BJ (cell line): ENCODE measurements around the gene CDH8. TPM values are rescaled to one million over a fixed set of nuclear protein-coding genes. Genes with fewer than 3 reads are reported as not detected.

Experiments
- CTCF ChIA-PET: fragments of 350-600 bp; formaldehyde crosslinking; extraction: SDS; loops from one replicate; lab custom pipeline; 2021; ENCODE audit warnings: antibody characterized with exemption, inconsistent platforms; lab: Yijun Ruan, JAX
- POLR2A ChIA-PET: fragments of 300-600 bp; sonication (Branson Sonifier 250); formaldehyde crosslinking; extraction: SDS; loops from one replicate; lab custom pipeline; 2021; ENCODE audit warnings: antibody characterized with exemption; lab: Charles Lee
- DNase-seq: peaks from one replicate; pipeline ENCODE4 v3.0.0-alpha.2; 2011; ENCODE audit warnings: low read depth
- H3K27me3 ChIP-seq: 2 replicates; pipeline ENCODE4 v1.6.0; 2011; ENCODE audit warnings: low read length; ENCODE audit not compliant: control insufficient read depth, insufficient read depth
- H3K36me3 ChIP-seq: 2 replicates; pipeline ENCODE4 v1.5.1; 2011; ENCODE audit warnings: low read length; ENCODE audit not compliant: control insufficient read depth, insufficient read depth
- H3K4me3 ChIP-seq: 2 replicates; pipeline ENCODE4 v1.5.1; 2011; ENCODE audit warnings: low read depth, mild to moderate bottlenecking, control low read depth, low read length
- CTCF ChIP-seq: IDR thresholded peaks from 2 replicates; pipeline ENCODE4 v1.5.1; 2011; ENCODE audit warnings: low read depth, mild to moderate bottlenecking, control low read depth, inconsistent platforms, low read length, moderate library complexity; ENCODE audit not compliant: insufficient read depth
- polyA plus RNA-seq: library from polyadenylated mRNA; depleted of rRNA; stranded (reverse); fragments of >200 nt; gene quantifications from 2 replicates; pipeline ENCODE4 v1.2.3, GENCODE V29; 2011

CDH8 gene
- polyA plus RNA-seq, 1 experiment, result 0.13 TPM

DNA sequence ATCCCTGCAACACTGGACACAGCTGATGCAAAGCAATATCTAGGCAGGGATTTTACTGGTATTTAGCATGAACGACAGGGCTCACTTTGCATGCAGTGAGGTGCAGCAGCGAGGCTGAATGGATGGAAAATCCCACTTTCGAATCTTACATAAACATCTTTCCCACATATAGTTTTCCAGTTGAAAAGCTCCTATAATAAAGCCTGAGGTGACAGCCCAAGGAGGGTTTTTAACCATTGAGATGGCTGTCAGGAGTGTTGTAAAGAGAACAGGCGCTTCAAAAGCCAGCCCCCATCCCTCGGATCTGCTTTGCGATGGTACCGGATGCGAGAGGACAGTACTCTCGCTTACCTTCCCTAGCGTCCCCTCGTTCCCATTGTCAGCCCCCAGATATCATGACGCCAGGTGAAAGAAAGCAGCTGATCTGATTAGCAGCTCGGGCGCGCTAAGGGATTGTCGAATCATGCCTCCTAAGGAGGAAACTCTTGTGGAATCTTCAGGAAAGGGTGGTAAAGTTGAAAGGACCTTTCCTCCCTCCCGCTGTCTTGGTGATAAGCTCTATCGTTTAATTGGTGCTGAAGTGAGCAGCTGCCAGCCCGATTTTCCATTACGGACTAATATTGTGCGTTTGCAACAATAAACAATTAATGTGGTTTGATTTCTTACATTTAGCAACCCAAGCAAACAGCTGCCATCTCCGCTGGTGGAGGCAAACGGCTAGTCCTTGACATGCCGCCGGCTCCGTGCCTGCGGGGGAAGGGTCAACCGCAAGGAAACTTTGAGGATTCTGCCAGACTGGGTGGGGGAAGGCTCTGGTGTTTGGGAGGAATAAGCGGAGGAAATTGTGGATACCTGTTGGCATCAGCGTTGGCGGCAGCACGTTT, 1.8 kb downstream of the CDH8 start:
- Histone ChIP-seq H3K27me3 (0 out of 2 replicates have a peak, but pooled peaks cover 1% of the 10 kb centered on the region), H3K4me3 (no peak overlapping the region), H3K36me3 (no peaks in the 10 kb centered on the region)
- no peak for TF ChIP-seq CTCF
- POLR2A ChIA-PET, result no interaction called here
- DNase-seq, result no peak
- CTCF ChIA-PET, result interaction anchor here (0.7 kb wide), 1 partner anchor 40 kb away, joined by 3 read pairs; no protein-coding TSS in a partner anchor

DNA sequence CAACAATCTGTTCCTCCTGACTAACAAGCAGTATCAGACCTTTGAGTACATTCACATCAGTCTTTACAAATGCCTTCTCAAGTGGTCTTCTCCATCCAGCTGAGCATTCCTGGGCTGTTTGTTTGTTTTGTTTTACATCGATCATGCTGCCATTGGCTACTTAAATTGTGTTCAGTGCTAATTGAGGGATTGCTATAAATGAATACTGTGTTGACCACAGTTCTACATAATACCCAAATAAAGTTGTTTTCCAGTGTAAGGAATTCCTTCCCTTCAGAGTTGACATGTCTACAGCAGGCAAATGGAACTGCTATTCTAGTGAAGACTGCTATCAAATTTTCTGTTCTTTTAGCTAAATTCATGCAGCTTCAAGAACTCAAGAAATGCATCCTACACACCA, 3.2 kb downstream of the CDH8 start:
- no peak for TF ChIP-seq CTCF
- Histone ChIP-seq H3K4me3 (no peak overlapping the region), H3K27me3 (0 out of 2 replicates have a peak, but pooled peaks cover 1% of the 10 kb centered on the region), H3K36me3 (no peaks in the 10 kb centered on the region)
- no peak for DNase-seq
- CTCF ChIA-PET, result no interaction called here
- POLR2A ChIA-PET, result no interaction called here

DNA sequence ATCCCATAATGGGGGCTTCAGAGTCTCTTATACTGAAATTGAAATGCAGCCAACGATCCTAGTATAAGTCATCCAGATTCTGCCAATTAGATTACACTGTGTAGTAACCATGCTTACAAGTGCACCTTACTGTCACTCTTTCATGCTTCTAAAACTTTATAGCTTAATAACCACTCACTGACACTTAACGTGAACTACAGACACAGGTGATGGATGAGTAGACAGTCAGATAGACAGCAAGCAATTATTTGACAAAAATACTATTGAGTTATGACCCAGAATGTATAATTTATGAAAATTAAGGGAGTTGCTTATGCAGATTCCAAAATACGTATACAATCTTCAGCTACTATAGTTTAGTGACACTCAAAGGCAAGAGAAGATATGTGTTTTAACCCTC, 6.3 kb downstream of the CDH8 start:
- Histone ChIP-seq H3K27me3 (no peaks in the 10 kb centered on the region), H3K36me3 (no peaks in the 10 kb centered on the region), H3K4me3 (no peak overlapping the region)
- ChIA-PET CTCF (no interaction called here), POLR2A (no interaction called here)
- no peak for DNase-seq
- TF ChIP-seq CTCF, result no peak

DNA sequence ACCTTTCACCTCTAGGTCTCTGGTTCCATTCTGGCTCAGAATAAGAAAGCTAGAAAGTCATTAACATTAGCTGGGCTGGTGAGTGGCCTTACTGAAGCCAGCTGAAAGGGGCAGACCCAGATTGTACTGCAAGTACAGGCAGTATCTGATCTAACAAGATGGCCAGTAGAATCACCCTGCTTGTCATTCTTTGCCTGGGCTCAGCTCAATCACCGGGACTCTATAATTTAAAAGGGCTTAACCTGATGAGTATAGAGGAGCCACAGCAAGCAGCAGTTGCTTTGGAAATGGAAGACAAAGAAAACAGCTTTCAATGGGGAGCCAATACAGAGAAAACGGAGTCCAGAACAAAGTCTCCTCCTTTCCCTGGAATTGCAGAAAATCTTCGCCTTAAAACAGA, 13.6 kb downstream of the CDH8 start:
- DNase-seq, result no peak
- ChIA-PET POLR2A (no interaction called here), CTCF (no interaction called here)
- H3K36me3 ChIP-seq, result no peaks in the 10 kb centered on the region
- no peak for TF ChIP-seq CTCF
- H3K27me3 ChIP-seq, result no peaks in the 10 kb centered on the region
- H3K4me3 ChIP-seq, result no peak overlapping the region

- CTCF ChIA-PET, result no interaction called here
- POLR2A ChIA-PET, result no interaction called here
- no peak for TF ChIP-seq CTCF
Measured at GRCh38 chr16:62021161-62021581, 15.1 kb downstream of the CDH8 start.

More at GRCh38 chr16:62021161-62021581, 15.1 kb downstream of the CDH8 start:
- H3K4me3 ChIP-seq, result no peak overlapping the region
- no peaks in the 10 kb centered on the region for H3K27me3 ChIP-seq
- no peaks in the 10 kb centered on the region for H3K36me3 ChIP-seq
- no peak for DNase-seq
